Pancreas (tissue), 10 donors: ENCODE results near the gene GPATCH4. TPM values are rescaled to one million over a fixed set of nuclear protein-coding genes. Genes with fewer than 3 reads are reported as not detected.

Source experiments
- ATAC-seq, 4 donors: fragments of 200-7000 bp; cut with Tn5 transposase; one replicate each; pipeline versions ENCODE4 v1.8.0 to v1.9.1; 2020; ENCODE audit warnings: mild to moderate bottlenecking in 4 of 4, moderate library complexity in 4 of 4
- DNase-seq, 6 donors: peaks; one replicate each; pipeline ENCODE4 v3.0.0-alpha.2; 2020
- FAIRE-seq: peaks from 2 replicates; lab custom pipeline; 2012; peaks lifted over from hg19 to GRCh38; lab: Jason Lieb, UNC
- H3K27ac ChIP-seq, 4 donors: fragments of 200-600 bp; sonication (generic); 1 replicate in 3 of 4; 2 replicates in 1 of 4; pipeline versions ENCODE4 v1.5.0 to v1.8.0; 2020
- H3K27me3 ChIP-seq, 4 donors: fragments of 200-600 bp; one replicate each; pipeline ENCODE4 v1.8.0; 2021
- H3K36me3 ChIP-seq, 3 donors: fragments of 200-600 bp; sonication (generic) in 1 of 3; one replicate each; pipeline versions ENCODE4 v1.5.0 to v1.8.0; 2020 to 2021
- H3K4me1 ChIP-seq, 3 donors: fragments of 200-600 bp; one replicate each; pipeline ENCODE4 v1.8.0; 2021
- H3K4me3 ChIP-seq, 4 donors: fragments of 200-600 bp; sonication (generic) in 2 of 4; one replicate each; pipeline versions ENCODE4 v1.5.0 to v1.8.0; 2020 to 2021
- H3K9me3 ChIP-seq, 4 donors: fragments of 200-600 bp; one replicate each; pipeline ENCODE4 v1.8.0; 2021
- CTCF ChIP-seq, 4 donors: fragments of 200-600 bp; sonication (generic) in 3 of 4; IDR thresholded peaks; one replicate each; pipeline versions ENCODE4 v1.5.0 to v1.8.0; 2021; ENCODE audit warnings: antibody characterized with exemption in 4 of 4
- WGBS, 2 donors: extraction: QIAGEN DNeasy Blood & Tissue Kit; methylation state at CpG; one replicate each; pipeline ENCODE4 v1.1.7; 2013; 5-methylcytosine and 5-hydroxymethylcytosine counted together
- intact Hi-C, 3 donors: fragments of 100-400 bp; cut with DNase I; formaldehyde crosslinking; loops; one replicate each; pipeline versions ENCODE4 v1.11.1 to v1.14.2; 2022
- polyA plus RNA-seq, 2 donors: library from polyadenylated mRNA; stranded (reverse); fragments of 200-250 nt; gene quantifications; one replicate each; pipeline ENCODE4 v1.2.3, GENCODE V29; 2013
- total RNA-seq, 6 donors: library from RNA; stranded (reverse); fragmentation: NEBNext Ultra II Directional in 4 of 6; extraction: Animal tissue kit (Norgen Biotek cat#: 25700) in 4 of 6; gene quantifications; one replicate each; pipeline versions ENCODE4 v1.2.1 to v1.2.4, GENCODE V29; 2021 to 2023
- donor health status: healthy with polysubstance abuse.
- donor health status: DM: no; HTN: no; CAD: no; lungs with moderate emphysema.
- donor health status: DM: no; HTN: no; CAD: no.
- donor health status: control.
- donor health status: control.
- donor health status: Bipolar disorder and iron deficiency.
- donor health status: DM: yes; HTN: yes; CAD: no.
- donor health status: DM: no; HTN: no; CAD: no.
- donor health status: DM: no; HTN: no; CAD: no.
- donor health status: DM: yes; HTN: yes; CAD: no.

The GPATCH4 gene
- total and polyA plus RNA-seq, 8 donors: 6.4 to 16.9 (median 13.2) TPM

- 78 to 92% methylated on average over 7 of the region's 8 CpGs for WGBS, 2 donors
- FAIRE-seq: no peak
Observed at GRCh38 chr1:156559086-156559796, 42.0 kb downstream of the GPATCH4 start.

GRCh38 chr1:156556354-156556753, 44.9 kb downstream of the GPATCH4 start:
- FAIRE-seq: no peak
- no peak overlapping the region for H3K4me3 ChIP-seq
- no peaks in the 10 kb centered on the region for H3K27me3 ChIP-seq
- H3K9me3 ChIP-seq: no peaks in the 10 kb centered on the region
- H3K27ac ChIP-seq: no peak overlapping the region
- no peak for ATAC-seq
- no peaks in the 10 kb centered on the region for H3K36me3 ChIP-seq
- 77 to 78% methylated on average over 9 of the region's 9 CpGs for WGBS, 2 donors
- TF ChIP-seq CTCF (IDR thresholded peaks at IDR 0.05): no peak
- peak in 1 of 6 donors; percentile 42 for DNase-seq
- no peaks in the 10 kb centered on the region for H3K4me1 ChIP-seq
- intact Hi-C loops: no loop called here

More at GRCh38 chr1:156559086-156559796, 42.0 kb downstream of the GPATCH4 start:
- no peaks in the 10 kb centered on the region for H3K4me1 ChIP-seq
- no peaks in the 10 kb centered on the region for H3K27me3 ChIP-seq
- H3K9me3 ChIP-seq: no peaks in the 10 kb centered on the region
- ATAC-seq: no peak
- H3K27ac ChIP-seq: no peak overlapping the region
- peak in 1 of 6 donors; percentile 11 for DNase-seq
- H3K36me3 ChIP-seq: no peaks in the 10 kb centered on the region
- no peak for TF ChIP-seq CTCF (IDR thresholded peaks at IDR 0.05)
- H3K4me3 ChIP-seq: no peak overlapping the region
- intact Hi-C loops: no loop called here

- H3K27ac ChIP-seq: no peak overlapping the region
- 57 to 70% methylated on average over 2 of the region's 2 CpGs for WGBS, 2 donors
- DNase-seq (no peak), FAIRE-seq (no peak), ATAC-seq (no peak)
- no peak for TF ChIP-seq CTCF (IDR thresholded peaks at IDR 0.05)
- no peaks in the 10 kb centered on the region for H3K4me1 ChIP-seq
- no peaks in the 10 kb centered on the region for H3K27me3 ChIP-seq
- H3K36me3 ChIP-seq: no peaks in the 10 kb centered on the region
- intact Hi-C loops: no loop called here
- H3K9me3 ChIP-seq: no peaks in the 10 kb centered on the region
- no peak overlapping the region for H3K4me3 ChIP-seq
Observed at GRCh38 chr1:156555715-156556114, 45.6 kb downstream of the GPATCH4 start.

- no peak for FAIRE-seq
Observed at GRCh38 chr1:156554971-156555370, 46.3 kb downstream of the GPATCH4 start.

More at GRCh38 chr1:156554971-156555370, 46.3 kb downstream of the GPATCH4 start:
- DNase-seq: peak in 1 of 6 donors; percentile 7
- H3K36me3 ChIP-seq: no peaks in the 10 kb centered on the region
- no peak for TF ChIP-seq CTCF (IDR thresholded peaks at IDR 0.05)
- WGBS, 2 donors: 81 to 86% methylated on average over 8 of the region's 8 CpGs
- ATAC-seq: no peak
- H3K27me3 ChIP-seq: no peaks in the 10 kb centered on the region
- intact Hi-C loops: no loop called here
- no peak overlapping the region for H3K27ac ChIP-seq
- no peaks in the 10 kb centered on the region for H3K9me3 ChIP-seq
- no peaks in the 10 kb centered on the region for H3K4me1 ChIP-seq
- H3K4me3 ChIP-seq: no peak overlapping the region
